ENCODE measurements around the gene PHIP.

PHIP gene

GRCh38 chr6:79001415-79001814 is 76.6 kb downstream of the PHIP start:
- ChIA-PET CTCF (no interaction called here), POLR2A (no interaction called here)
- Histone ChIP-seq H3K4me3 (ENCODE audit: low read depth, low read length) (no peak overlapping the region), H3K4me1 (ENCODE audit: control insufficient read depth, insufficient read depth, low read length) (no peaks in the 10 kb centered on the region), H3K36me3 (ENCODE audit: control insufficient read depth in 2 of 2, insufficient read depth in 1 of 2, low read length in 2 of 2) (peaks cover 20 to 76% of the 10 kb centered on the region in 2 experiments; a peak in 2 of 3 replicates), H3K27ac (ENCODE audit: extremely low read depth, low read depth, low read length) (no peak overlapping the region), H3K9me3 (ENCODE audit: control insufficient read depth, insufficient read depth, low read depth, low read length) (no peaks in the 10 kb centered on the region)
- no peak for TF ChIP-seq ZNF791 (tag by site-specific recombination; IDR thresholded peaks at IDR 0.05)

- Histone ChIP-seq H3K9me3 (ENCODE audit: control insufficient read depth, insufficient read depth, low read depth, low read length) (no peaks in the 10 kb centered on the region), H3K36me3 (ENCODE audit: control insufficient read depth in 2 of 2, insufficient read depth in 1 of 2, low read length in 2 of 2) (peaks cover 32 to 93% of the 10 kb centered on the region in 2 experiments; a peak in 2 of 3 replicates), H3K4me3 (ENCODE audit: low read depth, low read length) (no peak overlapping the region), H3K4me1 (ENCODE audit: control insufficient read depth, insufficient read depth, low read length) (no peaks in the 10 kb centered on the region), H3K27ac (ENCODE audit: extremely low read depth, low read depth, low read length) (no peak overlapping the region)
- ChIA-PET POLR2A (no interaction called here), CTCF (interaction anchor here (0.5 kb wide), 1 partner anchor 11 kb away, joined by 4 read pairs; no protein-coding TSS in a partner anchor)
- TF ChIP-seq ZNF341 (tag by site-specific recombination; IDR thresholded peaks at IDR 0.05; ENCODE audit: low read depth) (no peak), ZNF140 (tag by site-specific recombination; IDR thresholded peaks at IDR 0.05) (no peak), ZNF639 (tag by site-specific recombination; IDR thresholded peaks at IDR 0.05) (no peak), ZNF248 (tag by site-specific recombination; IDR thresholded peaks at IDR 0.05) (no peak), ZNF239 (tag by site-specific recombination; IDR thresholded peaks at IDR 0.05) (no peak), ZNF433 (tag by site-specific recombination; IDR thresholded peaks at IDR 0.05; ENCODE audit: low read depth) (no peak), ZFP41 (tag by site-specific recombination; IDR thresholded peaks at IDR 0.05; ENCODE audit: borderline replicate concordance) (no peak), ZNF548 (tag by site-specific recombination; IDR thresholded peaks at IDR 0.05) (no peak), ZXDB (tag by site-specific recombination; IDR thresholded peaks at IDR 0.05) (no peak), ZNF677 (tag by site-specific recombination; IDR thresholded peaks at IDR 0.05) (no peak), ZNF747 (tag by site-specific recombination; IDR thresholded peaks at IDR 0.05) (no peak), KLF8 (tag by site-specific recombination; IDR thresholded peaks at IDR 0.05) (no peak), ZFP3 (tag by site-specific recombination; IDR thresholded peaks at IDR 0.05; ENCODE audit: low read depth) (no peak), ZNF112 (tag by site-specific recombination; IDR thresholded peaks at IDR 0.05) (no peak), PRDM10 (tag by site-specific recombination; IDR thresholded peaks at IDR 0.05) (no peak), PRDM2 (tag by site-specific recombination; IDR thresholded peaks at IDR 0.05; ENCODE audit: borderline replicate concordance) (no peak), TCF7L2 (IDR thresholded peaks at IDR 0.05; ENCODE audit: borderline replicate concordance, low read depth, low read length) (no peak), ZNF560 (tag by site-specific recombination; IDR thresholded peaks at IDR 0.05; ENCODE audit: borderline replicate concordance) (no peak), GLIS1 (tag by site-specific recombination; IDR thresholded peaks at IDR 0.05) (no peak)
Observed at GRCh38 chr6:78999737-79000136, 78.3 kb downstream of the PHIP start.

Measured in HEK293 (cell line).